HEK293 (cell line): ENCODE results near the gene ANKRD1.

Source experiments
- REPIN1 ChIP-seq: fragments of 450-650 bp; formaldehyde crosslinking; IDR thresholded peaks from 2 replicates; pipeline ENCODE4 v1.5.1; 2017; ENCODE audit warnings: missing biosample characterization, missing genetic modification characterization, low read depth
- SETDB1 ChIP-seq: IDR thresholded peaks from one replicate; pipeline ENCODE4 v1.6.1; 2017; ENCODE audit warnings: mild to moderate bottlenecking, low read length, moderate library complexity, mixed read lengths; ENCODE audit not compliant: insufficient read length
- ZNF221 ChIP-seq: fragments of 450-650 bp; formaldehyde crosslinking; IDR thresholded peaks from 2 replicates; pipeline ENCODE4 v1.5.1; 2017; ENCODE audit warnings: missing biosample characterization, missing genetic modification characterization, borderline replicate concordance
- ZNF510 ChIP-seq: fragments of 450-650 bp; formaldehyde crosslinking; IDR thresholded peaks from 2 replicates; pipeline ENCODE4 v1.5.1; 2018; ENCODE audit warnings: mild to moderate bottlenecking, missing genetic modification characterization, missing biosample characterization; ENCODE audit not compliant: insufficient replicate concordance
- ZNF677 ChIP-seq: fragments of 450-650 bp; IDR thresholded peaks from 2 replicates; pipeline ENCODE4 v1.5.0; 2018; ENCODE audit warnings: missing biosample characterization, mild to moderate bottlenecking, missing genetic modification characterization, moderate library complexity
- ZNF707 ChIP-seq: fragments of 450-650 bp; formaldehyde crosslinking; IDR thresholded peaks from 2 replicates; pipeline ENCODE4 v1.5.1; 2016; ENCODE audit warnings: missing biosample characterization, missing genetic modification characterization
- ZNF777 ChIP-seq: fragments of 450-650 bp; formaldehyde crosslinking; IDR thresholded peaks from 2 replicates; pipeline ENCODE4 v1.5.1; 2017; ENCODE audit warnings: missing biosample characterization, missing genetic modification characterization, borderline replicate concordance
- TF ChIP-seq, protein P1 (sequence below): fragments of 450-650 bp; formaldehyde crosslinking; IDR thresholded peaks from 2 replicates; pipeline ENCODE4 v1.5.1; 2016; ENCODE audit warnings: missing biosample characterization, missing genetic modification characterization
- TF ChIP-seq, protein P2 (sequence below): fragments of 450-650 bp; formaldehyde crosslinking; IDR thresholded peaks from 2 replicates; pipeline ENCODE4 v1.5.1; 2016; ENCODE audit warnings: missing biosample characterization, missing genetic modification characterization
- TF ChIP-seq, protein P3 (sequence below): fragments of 450-650 bp; formaldehyde crosslinking; IDR thresholded peaks from 2 replicates; pipeline ENCODE4 v1.5.1; 2016; ENCODE audit warnings: missing biosample characterization, missing genetic modification characterization, low read depth

DNA sequence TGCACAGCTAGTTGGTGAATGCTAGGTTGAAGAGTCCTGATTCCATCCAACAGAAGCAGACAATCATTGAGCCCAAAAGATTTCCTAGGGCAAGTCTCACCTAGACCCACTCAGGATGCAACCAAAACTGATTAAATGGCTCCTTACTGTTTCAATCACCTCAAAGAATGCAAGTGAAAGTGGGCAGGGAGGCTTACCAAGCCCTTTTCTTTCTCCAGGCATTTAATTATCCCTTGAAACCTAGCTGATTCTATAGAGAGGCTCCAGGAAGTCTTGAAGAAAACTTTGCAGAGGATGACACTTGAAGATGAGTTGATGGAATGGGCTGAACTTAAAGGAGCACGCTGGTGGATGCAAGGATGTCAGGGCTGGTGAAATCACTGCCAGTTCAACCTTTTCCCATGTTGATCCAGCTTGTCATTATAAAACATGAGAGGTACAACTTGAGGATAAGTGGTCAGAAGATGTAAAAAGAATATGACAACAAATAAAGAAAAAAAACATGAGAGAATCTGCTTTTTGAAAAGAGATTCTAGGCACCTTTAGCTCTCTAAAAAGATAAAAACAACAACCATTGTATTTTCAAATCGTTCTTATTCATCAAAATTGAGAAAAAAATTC is 2.3 kb upstream of the ANKRD1 start:
- TF ChIP-seq, protein P1, sequence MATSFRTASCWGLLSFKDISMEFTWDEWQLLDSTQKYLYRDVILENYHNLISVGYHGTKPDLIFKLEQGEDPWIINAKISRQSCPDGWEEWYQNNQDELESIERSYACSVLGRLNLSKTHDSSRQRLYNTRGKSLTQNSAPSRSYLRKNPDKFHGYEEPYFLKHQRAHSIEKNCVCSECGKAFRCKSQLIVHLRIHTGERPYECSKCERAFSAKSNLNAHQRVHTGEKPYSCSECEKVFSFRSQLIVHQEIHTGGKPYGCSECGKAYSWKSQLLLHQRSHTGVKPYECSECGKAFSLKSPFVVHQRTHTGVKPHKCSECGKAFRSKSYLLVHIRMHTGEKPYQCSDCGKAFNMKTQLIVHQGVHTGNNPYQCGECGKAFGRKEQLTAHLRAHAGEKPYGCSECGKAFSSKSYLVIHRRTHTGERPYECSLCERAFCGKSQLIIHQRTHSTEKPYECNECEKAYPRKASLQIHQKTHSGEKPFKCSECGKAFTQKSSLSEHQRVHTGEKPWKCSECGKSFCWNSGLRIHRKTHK (tag by site-specific recombination), result no peak
- TF ChIP-seq ZNF707 (no peak), ZNF777 (tag by site-specific recombination) (no peak), SETDB1 (no peak), ZNF221 (tag by site-specific recombination) (no peak), ZNF677 (no peak), ZNF510 (tag by site-specific recombination) (no peak), REPIN1 (tag by site-specific recombination) (no peak)
- TF ChIP-seq, protein P2, sequence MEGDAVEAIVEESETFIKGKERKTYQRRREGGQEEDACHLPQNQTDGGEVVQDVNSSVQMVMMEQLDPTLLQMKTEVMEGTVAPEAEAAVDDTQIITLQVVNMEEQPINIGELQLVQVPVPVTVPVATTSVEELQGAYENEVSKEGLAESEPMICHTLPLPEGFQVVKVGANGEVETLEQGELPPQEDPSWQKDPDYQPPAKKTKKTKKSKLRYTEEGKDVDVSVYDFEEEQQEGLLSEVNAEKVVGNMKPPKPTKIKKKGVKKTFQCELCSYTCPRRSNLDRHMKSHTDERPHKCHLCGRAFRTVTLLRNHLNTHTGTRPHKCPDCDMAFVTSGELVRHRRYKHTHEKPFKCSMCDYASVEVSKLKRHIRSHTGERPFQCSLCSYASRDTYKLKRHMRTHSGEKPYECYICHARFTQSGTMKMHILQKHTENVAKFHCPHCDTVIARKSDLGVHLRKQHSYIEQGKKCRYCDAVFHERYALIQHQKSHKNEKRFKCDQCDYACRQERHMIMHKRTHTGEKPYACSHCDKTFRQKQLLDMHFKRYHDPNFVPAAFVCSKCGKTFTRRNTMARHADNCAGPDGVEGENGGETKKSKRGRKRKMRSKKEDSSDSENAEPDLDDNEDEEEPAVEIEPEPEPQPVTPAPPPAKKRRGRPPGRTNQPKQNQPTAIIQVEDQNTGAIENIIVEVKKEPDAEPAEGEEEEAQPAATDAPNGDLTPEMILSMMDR (tag by site-specific recombination), result no peak
- TF ChIP-seq, protein P3, sequence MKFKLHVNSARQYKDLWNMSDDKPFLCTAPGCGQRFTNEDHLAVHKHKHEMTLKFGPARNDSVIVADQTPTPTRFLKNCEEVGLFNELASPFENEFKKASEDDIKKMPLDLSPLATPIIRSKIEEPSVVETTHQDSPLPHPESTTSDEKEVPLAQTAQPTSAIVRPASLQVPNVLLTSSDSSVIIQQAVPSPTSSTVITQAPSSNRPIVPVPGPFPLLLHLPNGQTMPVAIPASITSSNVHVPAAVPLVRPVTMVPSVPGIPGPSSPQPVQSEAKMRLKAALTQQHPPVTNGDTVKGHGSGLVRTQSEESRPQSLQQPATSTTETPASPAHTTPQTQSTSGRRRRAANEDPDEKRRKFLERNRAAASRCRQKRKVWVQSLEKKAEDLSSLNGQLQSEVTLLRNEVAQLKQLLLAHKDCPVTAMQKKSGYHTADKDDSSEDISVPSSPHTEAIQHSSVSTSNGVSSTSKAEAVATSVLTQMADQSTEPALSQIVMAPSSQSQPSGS (tag by site-specific recombination), result no peak
